ENCODE measurements around the gene DUSP2. TPM values are rescaled to one million over a fixed set of nuclear protein-coding genes. Genes with fewer than 3 reads are reported as not detected.

Gene DUSP2
- total and polyA plus RNA-seq, 2 experiments from 2014 or later = 6.6 to 13.0 TPM

DNA sequence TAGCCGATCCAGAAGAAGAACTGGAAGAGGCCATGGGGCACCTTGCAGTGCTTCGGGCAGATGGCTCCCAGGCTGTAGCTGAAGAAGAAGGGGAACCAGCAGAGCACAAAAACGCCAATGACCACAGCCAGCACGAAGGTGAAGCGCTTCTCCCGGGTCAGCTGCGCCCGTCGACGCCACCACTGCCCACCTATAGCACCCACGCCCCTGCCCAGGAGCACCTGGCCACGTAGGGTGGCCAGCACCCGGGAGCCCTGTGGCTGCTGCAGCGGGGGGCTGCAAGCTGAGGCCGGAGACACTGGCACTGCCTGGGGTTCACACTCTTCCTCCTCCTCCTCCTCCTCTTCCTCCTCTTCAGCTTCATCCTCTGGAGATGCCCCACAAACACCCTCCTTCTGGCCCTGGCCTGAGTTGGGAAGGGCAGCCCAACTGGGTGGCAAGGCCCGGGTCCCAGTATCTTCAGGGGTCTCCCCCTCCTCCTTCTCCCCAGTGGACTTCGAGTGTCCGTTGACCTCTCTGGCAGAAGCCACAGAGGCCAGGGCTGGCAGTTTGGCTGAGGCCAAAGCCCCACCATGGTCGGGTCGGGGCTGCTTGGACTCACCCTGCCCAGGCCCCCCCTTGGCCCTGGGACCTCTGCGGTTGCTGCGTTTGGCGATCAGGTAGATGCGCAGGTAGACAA lies 30.2 kb downstream of the DUSP2 start (continued):
- no peak for TF ChIP-seq REST (IDR thresholded peaks at IDR 0.05; ENCODE audit: unreplicated experiment)

DNA sequence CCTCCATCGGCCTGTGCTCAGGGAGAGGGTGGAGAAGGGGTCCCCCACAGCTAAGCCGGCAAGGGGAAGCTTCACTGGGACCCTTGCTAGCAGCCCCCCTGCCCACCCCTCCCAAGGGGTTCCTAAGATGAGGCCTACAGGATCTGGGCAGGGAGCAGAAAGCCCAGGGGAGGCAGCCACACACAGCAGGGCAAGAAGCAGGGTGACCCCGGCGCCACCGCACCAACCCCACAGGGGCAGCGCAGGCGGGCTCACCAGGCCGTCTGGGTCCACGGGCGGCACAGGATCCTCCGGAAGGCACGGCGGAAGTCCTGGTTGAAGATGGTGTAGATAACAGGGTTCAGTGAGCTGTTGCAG lies 30.7 kb downstream of the DUSP2 start:
- H3K27me3 ChIP-seq (ENCODE audit: insufficient read depth) = peaks cover 27% of the 10 kb centered on the region
- no peaks in the 10 kb centered on the region for H4K20me1 ChIP-seq (replicated peaks; ENCODE audit: insufficient read depth)
- peaks cover 33% of the 10 kb centered on the region for H3K27me3 Mint-ChIP-seq (ENCODE audit: insufficient read depth, low read depth, poor library complexity)
- H3K27ac ChIP-seq (ENCODE audit: low read depth) = no peak overlapping the region
- H3F3A ChIP-seq (replicated peaks; ENCODE audit: low read depth) = no peaks in the 10 kb centered on the region
- H3K27ac Mint-ChIP-seq = no peak overlapping the region
- no peak overlapping the region for H2AFZ ChIP-seq
- no peaks in the 10 kb centered on the region for H3K9me2 ChIP-seq (ENCODE audit: insufficient read depth)
- peaks cover 19% of the 10 kb centered on the region for H3K4me1 Mint-ChIP-seq
- ATAC-seq (no peak), DNase-seq (ENCODE audit: low spot score) (no peak)
- no peak overlapping the region for H3K4me2 ChIP-seq
- no peaks in the 10 kb centered on the region for H3K36me3 ChIP-seq (ENCODE audit: insufficient read depth)
- H3K36me3 Mint-ChIP-seq (ENCODE audit: low read depth) = no peaks in the 10 kb centered on the region; the same call in 2 of the 3 replicates
- H3K9me3 Mint-ChIP-seq = peaks cover 4% of the 10 kb centered on the region; the same call in 2 of the 3 replicates
- no peaks in the 10 kb centered on the region for H3K79me2 ChIP-seq (replicated peaks; ENCODE audit: insufficient read depth)
- H3K4me1 ChIP-seq (ENCODE audit: insufficient read depth) = peaks cover 6% of the 10 kb centered on the region; the same call in 1 of the 2 replicates
- H3K4me3 ChIP-seq = no peak overlapping the region
- no peak overlapping the region for H3K4me3 Mint-ChIP-seq
- TF ChIP-seq CTCF (conservative IDR thresholded peaks at IDR 0.05; ENCODE audit: low read depth in 2 of 2) (no peak), ZNF462 (CRISPR knock-in tag; IDR thresholded peaks at IDR 0.05) (no peak), NANOG (IDR thresholded peaks at IDR 0.05; ENCODE audit: borderline replicate concordance) (no peak), ZNF331 (CRISPR knock-in tag; IDR thresholded peaks at IDR 0.05; ENCODE audit: low read depth) (no peak), REST (IDR thresholded peaks at IDR 0.05; ENCODE audit: unreplicated experiment) (no peak), CREB1 (CRISPR knock-in tag; IDR thresholded peaks at IDR 0.05; ENCODE audit: low read depth) (no peak), STAT1 (IDR thresholded peaks at IDR 0.05; ENCODE audit: unreplicated experiment) (no peak), ZNF114 (CRISPR knock-in tag; IDR thresholded peaks at IDR 0.05) (no peak), POLR2AphosphoS5 (IDR thresholded peaks at IDR 0.05; ENCODE audit: low read depth) (no peak)

Data from GM23338 (cell line).